HG03097 (cell line): ENCODE data around the gene TEX19.

Experiments
- ATAC-seq: cut with Tn5 transposase; IDR thresholded peaks from one replicate; pipeline ENCODE4 v1.9.1; 2021; ENCODE audit not compliant: unreplicated experiment, low FRiP score

Gene TEX19

GRCh38 chr17:82386881-82387704 is 28.0 kb downstream of the TEX19 start:
- ATAC-seq = no peak

GRCh38 chr17:82387705-82388106 is 28.7 kb downstream of the TEX19 start:
- ATAC-seq = no peak

- ATAC-seq = no peak
Observed at GRCh38 chr17:82388223-82388921, 29.3 kb downstream of the TEX19 start.

- no peak for ATAC-seq
Observed at GRCh38 chr17:82388922-82389283, 29.9 kb downstream of the TEX19 start.

- ATAC-seq = no peak
Observed at GRCh38 chr17:82389379-82389778, 30.3 kb downstream of the TEX19 start.

- no peak for ATAC-seq
Observed at GRCh38 chr17:82390015-82390859, 31.2 kb downstream of the TEX19 start.

- no peak for ATAC-seq
Observed at GRCh38 chr17:82390860-82391435, 31.9 kb downstream of the TEX19 start.

GRCh38 chr17:82391496-82392066 is 32.5 kb downstream of the TEX19 start:
- ATAC-seq = no peak

- ATAC-seq = no peak
Observed at GRCh38 chr17:82392209-82392920, 33.3 kb downstream of the TEX19 start.

GRCh38 chr17:82392941-82393340 is 33.9 kb downstream of the TEX19 start:
- ATAC-seq = no peak

GRCh38 chr17:82394278-82394677 is 35.2 kb downstream of the TEX19 start:
- no peak for ATAC-seq

- ATAC-seq = no peak
Observed at GRCh38 chr17:82396601-82397435, 37.8 kb downstream of the TEX19 start.

GRCh38 chr17:82397449-82398335 is 38.6 kb downstream of the TEX19 start:
- no peak for ATAC-seq

- no peak for ATAC-seq
Observed at GRCh38 chr17:82399041-82399441, 40.0 kb downstream of the TEX19 start.

- no peak for ATAC-seq
Observed at GRCh38 chr17:82399601-82400101, 40.6 kb downstream of the TEX19 start.

- no peak for ATAC-seq
Observed at GRCh38 chr17:82400206-82400605, 41.2 kb downstream of the TEX19 start.

GRCh38 chr17:82400830-82401229 is 41.8 kb downstream of the TEX19 start:
- ATAC-seq = no peak

- peak; percentile 55 for ATAC-seq
Observed at GRCh38 chr17:82402865-82403264, 43.8 kb downstream of the TEX19 start.
